Measurements from ENCODE around the gene ADGRG7.

Gene ADGRG7

DNA sequence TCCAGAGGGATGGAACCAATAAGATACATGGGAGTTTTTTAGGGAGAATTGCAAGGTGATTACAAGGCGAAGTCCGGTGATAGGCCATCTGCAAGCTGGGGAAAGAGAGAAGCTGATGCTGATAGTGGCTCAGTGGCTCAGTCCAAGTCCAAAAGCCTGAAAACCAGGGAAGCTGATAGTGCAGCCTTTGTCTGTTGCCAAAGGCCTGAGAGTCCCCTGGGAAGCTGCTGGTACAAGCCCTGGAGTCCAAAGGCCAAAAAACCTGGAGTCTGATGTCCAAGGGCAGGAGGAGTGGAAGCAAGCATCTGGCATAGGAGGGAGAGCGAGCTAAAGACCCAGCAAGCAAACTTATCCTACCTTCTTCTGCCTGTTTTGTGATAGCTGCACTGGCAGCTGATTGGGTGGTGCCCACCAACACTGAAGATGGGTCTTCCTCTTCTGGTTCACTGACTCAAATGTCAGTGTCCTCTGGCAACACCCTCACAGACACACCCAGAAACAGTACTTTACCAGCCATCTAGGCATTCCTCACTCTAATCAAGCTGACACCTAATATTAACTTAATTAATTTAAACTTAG, 116.6 kb downstream of the ADGRG7 start:
- no peak overlapping the region for H3K4me3 ChIP-seq (ENCODE audit: low read depth, low read length)
- DNase-seq (ENCODE audit: low read depth), result no peak

DNA sequence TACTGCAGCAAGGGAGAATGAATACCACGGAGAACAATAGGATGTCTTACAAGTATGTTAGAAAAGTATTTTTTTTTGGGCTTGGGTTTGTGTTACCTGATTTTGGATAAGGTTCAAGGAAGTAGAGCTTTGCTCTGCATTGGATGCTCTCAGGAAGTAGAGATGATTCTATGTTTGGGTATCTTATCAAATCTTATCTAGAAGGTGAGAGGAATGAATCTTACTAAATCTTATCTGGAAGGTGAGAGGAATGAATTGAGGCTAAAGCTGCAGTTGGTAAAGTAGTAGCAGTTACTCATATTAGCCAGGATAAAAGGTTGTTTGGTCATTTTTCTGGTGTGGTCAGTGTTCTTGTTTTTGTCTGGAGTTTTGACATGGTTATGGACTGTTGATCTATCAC, 117.3 kb downstream of the ADGRG7 start:
- H3K4me3 ChIP-seq (ENCODE audit: low read depth, low read length), result no peak overlapping the region
- DNase-seq (ENCODE audit: low read depth), result no peak

GRCh38 chr3:100730524-100730923, 121.1 kb downstream of the ADGRG7 start:
- no peak for DNase-seq (ENCODE audit: low read depth)
- H3K4me3 ChIP-seq (ENCODE audit: low read depth, low read length), result no peak overlapping the region

- no peak for DNase-seq (ENCODE audit: low read depth)
- H3K4me3 ChIP-seq (ENCODE audit: low read depth, low read length), result no peak overlapping the region
Measured at GRCh38 chr3:100732435-100732834, 123.0 kb downstream of the ADGRG7 start.

GRCh38 chr3:100737334-100737733, 127.9 kb downstream of the ADGRG7 start:
- no peak overlapping the region for H3K4me3 ChIP-seq (ENCODE audit: low read depth, low read length)
- no peak for DNase-seq (ENCODE audit: low read depth)

- H3K4me3 ChIP-seq (ENCODE audit: low read depth, low read length), result no peak overlapping the region
- DNase-seq (ENCODE audit: low read depth), result no peak
Measured at GRCh38 chr3:100740207-100740606, 130.8 kb downstream of the ADGRG7 start.

GRCh38 chr3:100743535-100743934, 134.1 kb downstream of the ADGRG7 start:
- no peak for DNase-seq (ENCODE audit: low read depth)
- H3K4me3 ChIP-seq (ENCODE audit: low read depth, low read length), result no peak overlapping the region

DNA sequence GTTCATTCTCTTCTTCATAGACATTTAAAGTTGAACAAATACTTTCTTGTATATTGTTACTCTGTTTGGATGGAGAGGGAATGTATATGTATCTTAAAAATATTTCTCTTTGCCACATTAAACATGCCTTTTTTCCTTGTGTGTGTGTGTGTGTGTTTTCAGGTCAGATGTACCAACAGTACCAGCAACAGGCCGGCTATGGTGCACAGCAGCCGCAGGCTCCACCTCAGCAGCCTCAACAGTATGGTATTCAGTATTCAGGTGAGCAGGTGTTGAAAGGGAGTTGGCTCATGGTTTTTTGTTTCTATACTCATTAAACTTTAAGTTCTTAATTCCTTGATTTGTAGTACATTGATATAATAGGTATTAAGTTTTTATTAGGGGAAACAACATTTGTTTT, 135.3 kb downstream of the ADGRG7 start:
- no peak for DNase-seq (ENCODE audit: low read depth)
- no peak overlapping the region for H3K4me3 ChIP-seq (ENCODE audit: low read depth, low read length)
